Ascending aorta (tissue), 2 donors: Measurements from ENCODE around the gene ANK3. TPM values are rescaled to one million over a fixed set of nuclear protein-coding genes. Genes with fewer than 3 reads are reported as not detected.

Source experiments
- DNase-seq, 2 donors: peaks; one replicate each; pipeline ENCODE4 v3.0.0-alpha.2; 2019; ENCODE audit warnings: low spot score in 2 of 2
- H3K27ac ChIP-seq, 2 donors: fragments of 200-600 bp; sonication (generic); one replicate each; pipeline ENCODE4 v1.5.1; 2016 to 2017; ENCODE audit warnings: mild to moderate bottlenecking in 1 of 2
- H3K27me3 ChIP-seq: fragments of 200-600 bp; sonication (generic); one replicate; pipeline ENCODE4 v1.5.1; 2017
- H3K36me3 ChIP-seq, 2 donors: fragments of 200-600 bp; sonication (generic); one replicate each; pipeline ENCODE4 v1.5.1; 2016
- H3K4me1 ChIP-seq, 2 donors: fragments of 200-600 bp; sonication (generic); one replicate each; pipeline ENCODE4 v1.5.1; 2016 to 2017; ENCODE audit warnings: mild to moderate bottlenecking in 1 of 2
- H3K4me3 ChIP-seq, 2 donors: fragments of 200-600 bp; sonication (generic); one replicate each; pipeline ENCODE4 v1.5.1; 2016 to 2017; ENCODE audit warnings: mild to moderate bottlenecking in 1 of 2
- H3K9me3 ChIP-seq, 2 donors: fragments of 200-600 bp; sonication (generic); one replicate each; pipeline ENCODE4 v1.5.1; 2016
- intact Hi-C: fragments of 100-400 bp; cut with DNase I; formaldehyde crosslinking; loops from one replicate; pipeline ENCODE4 v1.15.1; 2023
- total RNA-seq: library from RNA; depleted of rRNA; stranded (reverse); fragments of >200 nt; gene quantifications from one replicate; pipeline ENCODE4 v1.1.0, GENCODE V29; 2016
- TF ChIP-seq, protein P1 (sequence below), 3 experiments: fragments of 200-600 bp in 2 of 3; fragments of 450-650 bp in 1 of 3; sonication (generic) in 2 of 3; IDR thresholded peaks; one replicate each; pipeline ENCODE4 v1.5.1; 2016 to 2019; ENCODE audit warnings: antibody characterized with exemption in 3 of 3, mild to moderate bottlenecking in 1 of 3, moderate library complexity in 1 of 3

The ANK3 gene
- total RNA-seq, 1 donor from 2014 or later, result 28.3 TPM

DNA sequence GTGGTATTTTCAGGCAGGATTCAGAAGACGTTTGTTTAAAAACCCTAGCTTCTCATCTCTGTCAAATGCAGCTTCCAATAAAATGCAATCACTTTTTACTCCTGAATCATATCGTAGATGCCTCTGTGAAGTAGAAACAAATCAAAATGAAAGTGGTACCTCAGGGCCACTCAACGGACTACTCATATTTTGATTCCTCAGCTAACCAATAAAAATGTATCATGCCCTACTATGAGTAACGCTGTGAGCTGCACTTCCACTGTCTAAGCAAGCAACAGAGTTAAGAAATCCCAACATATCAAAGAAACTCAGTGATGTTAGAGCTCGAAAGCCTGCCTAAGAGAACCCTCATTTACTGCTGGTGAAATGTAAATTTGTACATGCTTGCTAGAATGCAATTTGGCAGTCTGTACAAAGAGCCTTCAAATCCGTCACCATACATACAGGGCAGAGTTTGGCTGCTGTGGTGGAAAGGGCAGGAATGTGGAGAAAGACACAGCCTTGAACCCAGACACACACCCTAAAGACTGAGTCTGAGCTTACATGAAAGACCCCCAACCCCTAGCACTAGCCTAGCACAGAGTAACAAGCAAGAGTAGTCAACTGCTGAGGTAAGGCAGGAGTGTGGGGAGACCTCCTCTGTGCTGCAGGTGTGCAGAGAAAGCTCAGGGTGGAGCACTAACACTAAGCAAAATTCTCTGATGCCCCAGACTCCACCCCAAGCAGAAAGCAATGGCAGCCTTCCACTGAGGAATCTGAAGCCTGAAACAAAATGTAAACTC, 151.5 kb downstream of the ANK3 start:
- Histone ChIP-seq H3K27ac (peak overlapping the region in 1 of 2 donors; percentile 29), H3K4me3 (peak overlapping the region; percentile 18 to 25), H3K27me3 (no peaks in the 10 kb centered on the region), H3K4me1 (peaks cover 0 to 3% of the 10 kb centered on the region in 2 donors), H3K9me3 (no peaks in the 10 kb centered on the region), H3K36me3 (no peaks in the 10 kb centered on the region)
- no peak for DNase-seq
- TF ChIP-seq, protein P1, sequence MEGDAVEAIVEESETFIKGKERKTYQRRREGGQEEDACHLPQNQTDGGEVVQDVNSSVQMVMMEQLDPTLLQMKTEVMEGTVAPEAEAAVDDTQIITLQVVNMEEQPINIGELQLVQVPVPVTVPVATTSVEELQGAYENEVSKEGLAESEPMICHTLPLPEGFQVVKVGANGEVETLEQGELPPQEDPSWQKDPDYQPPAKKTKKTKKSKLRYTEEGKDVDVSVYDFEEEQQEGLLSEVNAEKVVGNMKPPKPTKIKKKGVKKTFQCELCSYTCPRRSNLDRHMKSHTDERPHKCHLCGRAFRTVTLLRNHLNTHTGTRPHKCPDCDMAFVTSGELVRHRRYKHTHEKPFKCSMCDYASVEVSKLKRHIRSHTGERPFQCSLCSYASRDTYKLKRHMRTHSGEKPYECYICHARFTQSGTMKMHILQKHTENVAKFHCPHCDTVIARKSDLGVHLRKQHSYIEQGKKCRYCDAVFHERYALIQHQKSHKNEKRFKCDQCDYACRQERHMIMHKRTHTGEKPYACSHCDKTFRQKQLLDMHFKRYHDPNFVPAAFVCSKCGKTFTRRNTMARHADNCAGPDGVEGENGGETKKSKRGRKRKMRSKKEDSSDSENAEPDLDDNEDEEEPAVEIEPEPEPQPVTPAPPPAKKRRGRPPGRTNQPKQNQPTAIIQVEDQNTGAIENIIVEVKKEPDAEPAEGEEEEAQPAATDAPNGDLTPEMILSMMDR (IDR thresholded peaks at IDR 0.05), result peak in 1 of 3 experiments; percentile 8
- intact Hi-C loops, result no loop called here

DNA sequence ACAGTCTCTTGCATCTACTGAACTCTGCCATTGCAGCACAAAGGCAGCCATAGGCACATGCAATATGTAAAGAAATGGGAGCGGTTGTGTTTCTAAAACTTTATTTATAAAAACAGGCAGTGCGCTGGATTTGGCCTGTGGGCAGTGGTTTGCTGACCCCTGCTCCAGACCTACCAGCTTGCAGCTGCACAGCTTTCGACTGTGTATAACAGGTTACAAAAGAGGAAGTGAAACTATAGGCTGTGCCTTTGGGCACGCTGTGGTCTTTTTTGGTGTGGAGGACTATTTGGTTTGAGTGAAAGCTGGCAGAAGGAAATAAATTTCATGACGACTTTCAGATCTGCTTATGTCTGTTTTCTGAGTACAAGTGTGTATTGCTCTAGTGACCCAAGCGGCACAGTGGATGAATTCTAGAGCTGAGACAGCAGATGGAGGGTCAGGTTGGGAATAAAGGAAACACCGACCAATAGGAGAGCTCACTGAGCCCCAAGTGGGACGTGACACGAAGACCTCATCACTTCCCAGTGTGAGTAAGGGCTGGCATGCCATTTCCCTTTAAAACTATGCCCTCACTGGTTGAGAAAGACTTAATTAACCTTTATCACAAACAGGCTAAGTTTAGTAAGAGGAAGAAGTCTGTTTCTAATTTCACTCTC, 152.7 kb downstream of the ANK3 start:
- DNase-seq, result peak; percentile 31 to 73
- Histone ChIP-seq H3K27ac (no peak overlapping the region), H3K9me3 (no peaks in the 10 kb centered on the region), H3K4me1 (peaks cover 0 to 3% of the 10 kb centered on the region in 2 donors), H3K36me3 (no peaks in the 10 kb centered on the region), H3K27me3 (no peaks in the 10 kb centered on the region), H3K4me3 (peak overlapping the region in 1 of 2 donors; percentile 18)
- intact Hi-C loops, result no loop called here
- TF ChIP-seq, protein P1 (IDR thresholded peaks at IDR 0.05), result no peak

DNA sequence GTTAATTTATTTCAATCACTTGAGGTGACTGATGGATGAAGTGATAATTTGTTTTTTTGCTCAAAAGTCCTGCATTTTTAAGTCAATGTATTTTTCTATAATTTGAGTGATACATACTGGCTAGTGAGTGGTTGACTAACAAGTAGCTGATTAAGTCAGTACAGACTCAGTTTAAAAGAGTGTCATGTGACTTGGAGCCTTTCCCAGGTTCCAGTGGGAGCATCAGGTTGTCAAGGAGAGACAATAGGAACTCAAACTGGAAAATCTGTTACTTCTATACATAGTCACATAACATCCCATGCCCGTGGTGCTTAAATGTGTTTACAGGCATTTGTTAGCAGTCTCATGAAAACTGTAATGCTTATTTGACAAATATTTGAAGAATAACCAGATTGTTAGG, 154.7 kb downstream of the ANK3 start:
- DNase-seq, result no peak
- H3K4me1 ChIP-seq, result peaks cover 0 to 3% of the 10 kb centered on the region in 2 donors
- no peak overlapping the region for H3K4me3 ChIP-seq
- H3K27me3 ChIP-seq, result no peaks in the 10 kb centered on the region
- no peaks in the 10 kb centered on the region for H3K9me3 ChIP-seq
- H3K36me3 ChIP-seq, result no peaks in the 10 kb centered on the region
- intact Hi-C loops, result no loop called here
- H3K27ac ChIP-seq, result no peak overlapping the region
- TF ChIP-seq, protein P1 (IDR thresholded peaks at IDR 0.05), result no peak

DNA sequence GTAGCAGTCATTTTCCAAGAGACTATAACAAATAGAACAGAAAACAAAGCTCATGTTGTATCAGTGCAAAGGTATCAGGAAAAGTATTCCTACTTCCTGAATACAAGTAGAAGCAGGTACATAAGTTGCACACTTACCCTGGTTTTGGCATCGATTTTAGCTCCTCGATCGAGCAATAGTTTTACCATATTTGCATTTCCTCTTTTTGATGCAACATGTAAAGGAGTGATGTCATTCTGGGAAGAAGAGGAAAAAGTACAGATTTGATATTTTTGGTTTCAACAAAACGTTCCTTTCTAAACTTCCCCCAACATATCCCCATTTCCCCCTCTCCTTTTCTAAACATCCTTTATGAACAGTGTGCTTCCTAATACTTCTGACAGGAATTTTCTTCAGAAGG, 155.1 kb downstream of the ANK3 start:
- no peak overlapping the region for H3K27ac ChIP-seq
- DNase-seq, result no peak

DNA sequence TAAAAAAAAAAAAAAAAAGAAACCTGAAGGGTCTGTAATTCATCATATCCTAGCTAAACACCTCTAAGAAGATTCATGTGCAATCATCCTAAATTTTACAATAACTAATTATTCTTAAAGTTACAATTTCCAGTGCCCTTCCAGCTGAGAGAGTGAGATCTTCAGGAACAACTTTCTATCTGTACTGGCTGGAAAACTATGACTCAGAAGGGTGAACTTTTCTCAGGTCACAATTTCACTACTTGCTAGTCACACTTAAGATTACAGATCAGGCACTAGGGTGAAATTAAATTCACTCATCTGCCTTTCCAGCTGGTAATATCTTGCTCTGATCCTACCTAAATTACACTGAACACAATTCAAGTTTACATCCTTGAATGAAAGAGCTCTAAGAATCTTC, 158.8 kb downstream of the ANK3 start:
- no peaks in the 10 kb centered on the region for H3K27me3 ChIP-seq
- H3K4me3 ChIP-seq, result no peak overlapping the region
- TF ChIP-seq, protein P1 (IDR thresholded peaks at IDR 0.05), result no peak
- intact Hi-C loops, result no loop called here
- no peaks in the 10 kb centered on the region for H3K9me3 ChIP-seq
- H3K4me1 ChIP-seq, result no peaks in the 10 kb centered on the region
- no peaks in the 10 kb centered on the region for H3K36me3 ChIP-seq
- H3K27ac ChIP-seq, result no peak overlapping the region
- no peak for DNase-seq

More for the DNA sequence above, 155.1 kb downstream of the ANK3 start:
- TF ChIP-seq, protein P1 (IDR thresholded peaks at IDR 0.05), result no peak
- intact Hi-C loops, result no loop called here
- no peaks in the 10 kb centered on the region for H3K9me3 ChIP-seq
- H3K27me3 ChIP-seq, result no peaks in the 10 kb centered on the region
- H3K4me1 ChIP-seq, result peaks cover 0 to 3% of the 10 kb centered on the region in 2 donors
- no peak overlapping the region for H3K4me3 ChIP-seq
- H3K36me3 ChIP-seq, result no peaks in the 10 kb centered on the region
